OCI-LY3 (cell line): ENCODE data around the gene CD70.
"Not testable (repeated sequence)": the region's sequence is repeated elsewhere in the genome, so short reads cannot be mapped to it uniquely, and the experiment has no call there.

ENCODE experiments used
- H2AFZ ChIP-seq: fragments of 200-600, 300-600 bp; shearing (Covaris generic); 2 replicates; pipeline ENCODE4 v1.6.0; 2014; ENCODE audit warnings: antibody characterized with exemption, low read depth, low read length
- H3K27ac ChIP-seq: fragments of 200-600, 300-600 bp; sonication (generic); 2 replicates; pipeline ENCODE4 v1.5.1; 2014; ENCODE audit warnings: mild to moderate bottlenecking, low read length, moderate library complexity, mixed read lengths
- H3K27me3 ChIP-seq: fragments of 200-600, 300-600 bp; sonication (generic); 2 replicates; pipeline ENCODE4 v1.6.1; 2014; ENCODE audit warnings: low read depth, low read length, mixed read lengths
- H3K36me3 ChIP-seq: fragments of 200-600, 300-600 bp; sonication (generic); replicated peaks from 2 replicates; pipeline ENCODE3; 2014; ENCODE audit warnings: low read depth, low read length, mixed read lengths
- H3K4me1 ChIP-seq: fragments of 300-600, 200-600 bp; sonication (generic); 2 replicates; pipeline ENCODE4 v1.6.1; 2014; ENCODE audit warnings: low read length, mixed read lengths
- H3K4me2 ChIP-seq: fragments of 200-600, 300-600 bp; sonication (generic); 2 replicates; pipeline ENCODE4 v1.6.1; 2014; ENCODE audit warnings: low read length, mixed read lengths
- H3K4me3 ChIP-seq: fragments of 300-600, 200-600 bp; sonication (generic); 2 replicates; pipeline ENCODE4 v1.5.1; 2014; ENCODE audit warnings: antibody characterized with exemption, mild to moderate bottlenecking, low read length, moderate library complexity
- H3K79me2 ChIP-seq: fragments of 300-600, 200-600 bp; shearing (Covaris generic); 2 replicates; pipeline ENCODE4 v1.6.1; 2014; ENCODE audit warnings: mild to moderate bottlenecking, low read length, mixed read lengths
- H3K9ac ChIP-seq: fragments of 300-600, 200-600 bp; shearing (Covaris generic); 2 replicates; pipeline ENCODE4 v1.6.0; 2014; ENCODE audit warnings: mild to moderate bottlenecking, low read length, moderate library complexity
- H3K9me3 ChIP-seq: fragments of 200-600, 300-600 bp; shearing (Covaris generic); 2 replicates; pipeline ENCODE4 v1.6.1; 2014; ENCODE audit warnings: low read length, mixed read lengths; ENCODE audit not compliant: insufficient read depth
- H4K20me1 ChIP-seq: fragments of 200-600, 300-600 bp; sonication (generic); 2 replicates; pipeline ENCODE4 v1.6.1; 2016; ENCODE audit warnings: low read length, mixed read lengths; ENCODE audit not compliant: insufficient read depth
- CTCF ChIP-seq: fragments of 200-600, 300-600 bp; sonication (generic); IDR thresholded peaks from 2 replicates; pipeline ENCODE4 v1.5.1; 2014; ENCODE audit warnings: antibody characterized with exemption, low read length, low read depth
- EZH2phosphoT487 ChIP-seq: fragments of 200-600 bp; shearing (Covaris generic); IDR thresholded peaks from 2 replicates; pipeline ENCODE4 v1.6.1; 2018; ENCODE audit warnings: antibody characterized with exemption, mixed run types, low read depth

CD70 gene

GRCh38 chr19:6590827-6591319 lies at the start of gene CD70:
Gene CD70, minus strand, starts transcription at chr19:6591150. Its CDS starts 148 bp downstream, at chr19:6591002.
- Histone ChIP-seq H3K4me3 (peak within 1 kb of the TSS; percentile 95), H3K27me3 (no peaks in the 10 kb centered on the region), H2AFZ (no peak within 1 kb of the TSS), H3K36me3 (peaks cover 67% of the 10 kb centered on the region), H3K9ac (peak within 1 kb of the TSS; percentile 94), H3K4me1 (peaks cover 51% of the 10 kb centered on the region), H3K79me2 (peaks cover 62% of the 10 kb centered on the region), H4K20me1 (peaks cover 31% of the 10 kb centered on the region), H3K9me3 (no peaks in the 10 kb centered on the region), H3K27ac (peak within 1 kb of the TSS; percentile 92), H3K4me2 (peak within 1 kb of the TSS; percentile 95)
- TF ChIP-seq EZH2phosphoT487 (no peak), CTCF (no peak)

GRCh38 chr19:6640333-6640732 lies 49.4 kb upstream of the CD70 start:
- not testable (repeated sequence) for H3K9ac ChIP-seq, H3K27me3 ChIP-seq, H3K36me3 ChIP-seq, H2AFZ ChIP-seq, H3K9me3 ChIP-seq, H3K79me2 ChIP-seq, H3K27ac ChIP-seq, H4K20me1 ChIP-seq, H3K4me3 ChIP-seq
- peaks cover 40% of the 10 kb centered on the region for H3K4me1 ChIP-seq
- 0 out of 2 replicates have a peak overlapping the region, but pooled peaks have one; percentile 46 for H3K4me2 ChIP-seq

- H3K4me2 ChIP-seq, result peak overlapping the region; percentile 46
Measured at GRCh38 chr19:6639439-6639838, 48.5 kb upstream of the CD70 start.

GRCh38 chr19:6633456-6633813 lies 42.5 kb upstream of the CD70 start:
- not testable (repeated sequence) for H3K79me2 ChIP-seq, H3K36me3 ChIP-seq, H3K9ac ChIP-seq, H2AFZ ChIP-seq, H3K27ac ChIP-seq, H3K27me3 ChIP-seq, H3K4me3 ChIP-seq, H4K20me1 ChIP-seq, H3K4me2 ChIP-seq
- Histone ChIP-seq H3K9me3 (peaks cover 11% of the 10 kb centered on the region; the same call in 1 of the 2 replicates), H3K4me1 (peaks cover 31% of the 10 kb centered on the region)

More at GRCh38 chr19:6639439-6639838, 48.5 kb upstream of the CD70 start:
- Histone ChIP-seq H3K79me2 (no peaks in the 10 kb centered on the region), H3K4me1 (peaks cover 40% of the 10 kb centered on the region), H3K27ac (peak overlapping the region; percentile 9; the same call in 1 of the 2 replicates), H3K27me3 (peaks cover 2% of the 10 kb centered on the region), H2AFZ (no peak overlapping the region), H4K20me1 (no peaks in the 10 kb centered on the region), H3K4me3 (no peak overlapping the region), H3K36me3 (no peaks in the 10 kb centered on the region), H3K9me3 (peaks cover 4% of the 10 kb centered on the region; the same call in 1 of the 2 replicates), H3K9ac (no peak overlapping the region)
- TF ChIP-seq CTCF, result no peak
- no peak for TF ChIP-seq EZH2phosphoT487

- H3K79me2 ChIP-seq, H3K27ac ChIP-seq, H2AFZ ChIP-seq, H3K27me3 ChIP-seq, H3K36me3 ChIP-seq, H4K20me1 ChIP-seq: not testable (repeated sequence)
- Histone ChIP-seq H3K4me3 (peak overlapping the region; percentile 59), H3K4me2 (peak overlapping the region; percentile 63), H3K4me1 (peaks cover 31% of the 10 kb centered on the region), H3K9me3 (peaks cover 11% of the 10 kb centered on the region; the same call in 1 of the 2 replicates), H3K9ac (peak overlapping the region; percentile 27; the same call in 1 of the 2 replicates)
- peak; percentile 58 for TF ChIP-seq CTCF
Measured at GRCh38 chr19:6632747-6633455, 42.0 kb upstream of the CD70 start.
